CD1c-positive myeloid dendritic cell (primary cell): ENCODE data around the gene SNRNP27.
"Not testable (repeated sequence)": the region's sequence is repeated elsewhere in the genome, so short reads cannot be mapped to it uniquely, and the experiment has no call there.

Experiments used
- DNase-seq: peaks from one replicate; pipeline ENCODE4 v3.0.0-alpha.2; 2016; ENCODE audit errors: extremely low spot score

SNRNP27 gene

DNA sequence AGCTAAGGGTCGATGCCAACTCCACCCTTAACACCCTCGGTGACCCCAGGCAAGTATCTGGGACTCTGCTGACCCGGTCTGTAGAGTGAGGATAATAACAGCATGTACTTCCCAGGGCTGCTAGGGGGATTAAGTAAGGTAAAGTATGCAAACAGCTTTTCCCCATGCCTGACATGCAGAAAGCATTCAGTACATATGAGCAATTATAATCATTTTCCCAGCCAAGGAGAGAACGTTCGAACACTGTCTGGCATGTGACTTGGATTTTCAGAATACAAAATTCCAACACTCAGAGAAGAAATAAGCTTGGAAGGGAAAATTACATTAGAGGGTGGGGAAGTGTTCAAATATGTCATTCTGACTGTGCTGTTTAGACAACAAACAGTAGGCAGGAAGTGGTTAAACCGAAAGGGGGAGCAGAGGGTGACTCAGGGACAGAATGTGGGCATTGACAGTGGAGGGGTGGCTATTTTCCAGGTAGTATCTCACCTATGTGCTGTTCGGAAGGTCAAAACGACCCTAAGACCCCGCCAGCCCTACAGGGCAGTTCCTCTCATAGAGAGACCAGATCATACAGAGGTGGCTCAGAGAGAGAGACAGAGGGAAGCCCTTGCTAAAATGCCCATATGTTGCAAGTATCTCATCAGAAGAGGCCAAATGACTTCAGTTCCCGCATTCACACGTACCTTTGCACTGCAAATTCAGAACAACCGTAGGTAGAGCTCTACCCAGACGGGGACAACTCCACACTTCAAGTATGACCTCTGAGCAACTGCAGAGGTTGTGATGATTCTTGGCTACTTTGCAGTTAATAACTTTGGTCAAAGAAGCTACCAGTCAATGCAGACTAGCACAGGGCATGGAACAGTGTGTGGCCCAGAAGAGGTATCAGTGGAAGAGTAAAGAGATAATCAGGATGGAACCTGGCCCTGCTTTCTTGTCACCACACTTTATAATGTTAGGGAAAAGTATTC, 52.9 kb downstream of the SNRNP27 start:
- DNase-seq, result peak; percentile 73

DNA sequence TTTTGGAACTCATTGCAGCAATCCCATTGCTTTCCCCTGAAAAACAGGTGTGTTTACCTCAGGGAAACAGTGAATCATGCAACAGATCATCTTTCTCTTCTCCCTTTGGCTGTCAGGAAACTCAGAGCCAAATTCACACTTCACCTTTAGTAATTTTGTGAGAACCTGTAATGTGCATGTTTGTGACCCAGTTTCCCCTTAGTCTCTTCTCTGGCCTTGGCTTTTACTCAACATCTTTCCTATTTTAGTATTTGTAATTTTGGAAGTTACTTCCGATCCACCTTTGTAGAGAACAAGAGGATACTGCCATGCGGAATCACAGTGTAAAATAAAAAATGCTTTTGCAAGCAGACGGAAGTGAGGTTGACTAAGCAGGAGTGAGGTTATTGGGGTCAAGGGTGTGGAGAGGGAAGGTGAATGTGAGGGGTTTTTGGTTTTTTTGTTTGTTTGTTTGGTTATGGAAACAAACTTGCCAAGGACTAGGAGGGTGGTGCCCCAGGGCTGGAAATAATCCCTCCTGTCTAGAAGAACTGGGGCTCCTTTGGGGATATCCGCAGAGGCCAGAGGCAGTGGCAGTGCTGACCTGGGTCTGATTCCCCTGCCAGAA, 53.7 kb downstream of the SNRNP27 start:
- peak; percentile 41 for DNase-seq

DNA sequence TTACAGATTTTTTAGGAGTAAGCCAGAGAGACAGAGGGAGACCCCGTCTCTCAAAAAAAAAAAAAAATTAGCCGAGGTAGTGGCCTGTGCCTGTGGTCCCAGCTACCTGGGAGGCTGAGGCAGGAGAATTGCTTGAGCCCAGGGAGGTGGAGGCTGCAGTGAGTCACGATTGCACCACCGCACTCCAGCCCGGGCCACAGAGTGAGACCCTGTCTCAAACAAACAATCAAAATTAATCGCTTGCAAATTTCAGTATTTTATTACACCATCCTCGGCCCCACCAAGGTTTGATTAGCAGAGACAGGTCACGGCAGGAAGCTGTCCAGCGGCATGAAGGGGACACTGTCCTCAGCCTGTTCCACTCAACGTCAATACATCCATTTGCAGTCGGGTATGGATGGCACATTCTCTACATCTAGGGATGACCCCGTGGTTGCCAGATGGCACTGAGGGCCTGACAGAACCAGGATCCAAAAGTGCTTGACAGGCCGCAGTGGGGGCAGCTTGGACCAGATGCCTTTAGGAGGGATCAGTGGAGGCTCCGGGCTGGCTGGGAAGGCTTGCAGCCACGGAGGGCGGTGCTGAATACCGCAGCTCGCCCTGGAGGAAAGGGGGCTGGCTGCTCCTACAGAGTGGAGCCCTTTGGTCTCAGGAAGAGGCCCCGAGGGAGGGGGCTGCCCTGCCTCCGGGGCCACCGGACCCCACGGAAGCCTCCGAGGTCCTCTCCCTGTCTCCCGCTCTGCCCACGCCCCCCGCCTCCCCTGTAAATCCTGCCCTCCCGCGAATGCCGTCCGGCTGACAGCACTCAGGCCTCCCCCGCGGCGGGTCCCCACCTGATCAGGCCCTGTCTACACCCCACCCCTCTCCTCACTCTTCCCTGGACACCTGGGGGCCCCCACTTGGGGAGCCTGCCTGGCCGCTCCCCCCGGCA, 54.5 kb downstream of the SNRNP27 start:
- no peak for DNase-seq

DNA sequence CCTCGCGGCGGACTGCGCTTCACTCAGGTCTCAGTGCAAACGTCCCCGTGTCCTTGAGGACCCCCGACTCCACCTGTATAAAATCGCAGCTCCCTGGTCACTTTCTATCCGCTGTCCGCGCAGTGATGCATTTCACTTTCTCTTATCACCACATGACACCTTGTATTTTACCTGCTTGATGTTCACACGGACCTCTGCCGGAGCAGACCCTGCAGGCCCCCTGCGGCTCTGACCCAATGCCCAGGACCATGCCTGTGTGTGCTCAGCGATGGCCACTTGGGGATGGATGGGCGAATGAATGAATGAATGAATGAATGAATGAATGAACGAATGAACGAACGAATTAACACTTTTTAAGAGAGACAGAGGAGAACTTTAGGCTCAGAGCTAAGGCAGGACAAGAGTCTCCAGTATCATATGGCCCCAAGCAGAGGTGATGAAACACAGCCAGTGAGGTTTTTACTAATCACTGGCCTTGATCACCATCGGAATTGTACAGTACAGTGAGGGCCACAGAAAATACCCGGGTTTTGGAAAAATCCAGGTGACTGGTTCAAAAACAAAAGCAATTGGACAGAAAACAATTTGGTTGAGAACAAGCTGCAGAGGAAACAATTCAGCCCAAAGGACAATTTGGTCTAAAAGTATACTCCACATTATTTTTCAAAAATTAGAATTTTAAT, 55.3 kb downstream of the SNRNP27 start:
- no peak for DNase-seq

DNA sequence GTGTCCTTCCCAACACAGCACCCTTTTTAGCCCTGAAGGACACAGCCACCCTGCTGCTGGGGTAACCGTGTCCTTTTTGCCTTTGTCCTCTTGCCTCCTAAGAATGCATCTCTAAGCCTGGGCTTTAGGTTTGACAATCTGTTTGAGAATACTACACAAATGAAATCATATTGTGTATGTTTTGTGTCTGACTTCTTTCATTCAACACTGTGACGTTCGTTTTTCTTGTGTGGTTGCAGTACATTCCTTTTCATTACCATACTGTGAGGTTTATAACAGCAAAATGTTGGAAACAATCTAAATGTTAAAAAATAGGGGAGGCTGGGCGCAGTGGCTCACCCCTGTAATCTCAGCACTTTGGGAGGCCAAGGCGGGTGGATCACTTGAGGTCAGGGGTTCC, 56.5 kb downstream of the SNRNP27 start:
- no peak for DNase-seq

DNA sequence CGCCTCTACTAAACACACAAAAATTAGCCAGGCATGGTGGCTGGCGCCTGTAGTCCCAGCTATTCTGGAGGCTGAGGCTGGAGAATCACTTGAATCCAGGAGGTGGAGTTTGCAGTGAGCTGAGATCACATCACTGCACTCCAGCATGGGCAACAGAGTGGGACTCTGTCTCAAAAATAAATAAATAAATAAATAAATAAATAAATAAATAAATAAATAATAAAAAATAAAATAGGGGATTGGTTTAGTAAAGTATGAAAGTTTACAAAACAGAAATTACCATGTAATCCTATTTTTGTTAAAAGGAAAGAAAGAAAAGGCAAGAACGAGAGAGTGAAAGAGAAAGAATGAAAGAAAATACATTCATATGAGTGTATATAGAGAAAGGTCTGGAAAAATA, 56.9 kb downstream of the SNRNP27 start:
- not testable (repeated sequence) for DNase-seq

DNA sequence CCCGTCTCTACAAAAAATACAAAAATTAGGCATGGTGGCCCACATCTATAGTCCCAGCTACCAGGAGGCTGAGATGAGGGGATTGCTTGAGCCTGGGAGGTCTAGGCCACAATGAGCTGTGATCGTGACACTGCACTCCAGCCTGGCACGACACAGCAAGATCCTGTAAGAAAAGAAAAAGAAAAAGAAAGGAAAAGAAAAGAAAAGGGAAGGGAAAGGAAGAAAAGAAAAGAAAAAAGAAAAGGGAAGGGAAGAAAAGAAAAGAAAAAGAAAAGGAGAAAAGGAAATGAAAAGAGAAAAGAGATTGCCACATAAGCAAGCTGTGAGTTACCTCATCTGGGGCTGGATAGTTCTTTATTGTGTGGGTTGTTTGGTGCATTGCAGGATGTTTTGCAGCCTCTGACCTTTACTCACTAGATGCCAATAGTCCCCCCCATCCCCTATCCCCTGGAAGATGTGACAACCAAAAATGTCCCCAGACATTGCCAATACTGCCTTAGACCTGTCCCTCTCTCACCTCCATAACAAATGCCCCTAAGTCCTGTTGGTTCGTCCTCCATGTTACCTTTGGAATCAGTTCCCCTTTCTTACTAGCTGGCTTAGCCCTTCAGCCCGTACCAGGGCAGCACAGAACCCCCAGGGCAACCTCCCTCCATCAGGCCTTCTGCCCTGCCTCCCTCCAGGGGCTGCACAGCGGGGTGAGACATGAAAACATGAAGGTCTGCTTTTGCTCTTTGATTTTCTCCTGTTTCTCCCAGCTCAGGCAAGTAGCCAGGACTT, 58.8 kb downstream of the SNRNP27 start:
- DNase-seq, result peak; percentile 26

DNA sequence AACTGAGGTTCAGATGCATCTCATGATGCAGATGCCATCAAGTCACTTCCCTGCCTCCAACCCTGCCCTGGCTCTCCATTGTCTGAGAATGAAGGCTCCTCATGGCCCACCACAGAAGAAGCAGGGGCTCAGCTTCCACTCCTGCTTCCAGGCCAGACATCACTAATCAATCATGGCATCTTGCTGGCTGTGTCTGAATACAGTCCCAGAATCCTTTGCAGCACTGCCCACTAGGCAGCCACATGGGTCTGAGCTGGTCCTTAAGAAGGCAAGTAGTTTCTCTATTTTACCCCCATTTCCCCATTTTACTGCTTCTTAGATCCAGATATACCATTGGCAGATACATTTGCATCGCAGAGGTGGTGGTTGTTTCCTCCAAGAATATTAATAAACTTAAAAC, 60.3 kb downstream of the SNRNP27 start:
- DNase-seq, result no peak
